Glutamatergic neuron (in vitro differentiated cells): ENCODE measurements around the gene PAX7. TPM values are rescaled to one million over a fixed set of nuclear protein-coding genes. Genes with fewer than 3 reads are reported as not detected.

ENCODE experiments used
- DNase-seq: peaks from one replicate; pipeline ENCODE4 v3.0.0; 2022
- H3K27ac Mint-ChIP-seq: one replicate; pipeline ENCODE4 v1.8.0; 2020; ENCODE audit warnings: mild to moderate bottlenecking, mixed read lengths, inconsistent platforms; ENCODE audit not compliant: unreplicated experiment
- H3K27me3 Mint-ChIP-seq: one replicate; pipeline ENCODE4 v1.8.0; 2020; ENCODE audit warnings: mild to moderate bottlenecking, moderate library complexity, mixed read lengths, inconsistent platforms; ENCODE audit not compliant: unreplicated experiment
- H3K36me3 Mint-ChIP-seq: one replicate; pipeline ENCODE4 v1.8.0; 2020; ENCODE audit warnings: mild to moderate bottlenecking, mixed read lengths, inconsistent platforms; ENCODE audit not compliant: unreplicated experiment
- H3K4me1 Mint-ChIP-seq: one replicate; pipeline ENCODE4 v1.8.0; 2020; ENCODE audit warnings: mild to moderate bottlenecking, low read depth, mixed read lengths, inconsistent platforms; ENCODE audit not compliant: unreplicated experiment
- H3K4me3 Mint-ChIP-seq: one replicate; pipeline ENCODE4 v1.8.0; 2020; ENCODE audit warnings: mild to moderate bottlenecking, mixed read lengths, inconsistent platforms; ENCODE audit not compliant: unreplicated experiment
- H3K9me3 Mint-ChIP-seq: one replicate; pipeline ENCODE4 v1.8.0; 2020; ENCODE audit warnings: mild to moderate bottlenecking, moderate library complexity, mixed read lengths, inconsistent platforms; ENCODE audit not compliant: unreplicated experiment
- total RNA-seq: library from RNA; stranded (reverse); fragmentation: NEBNext Ultra II Directional; extraction: Animal tissue kit (Norgen Biotek cat#: 25700); gene quantifications from one replicate; pipeline ENCODE4 v1.2.1, GENCODE V29; 2021; ENCODE audit not compliant: unreplicated experiment
- TF ChIP-seq, protein P1 (sequence below): fragments of 200-600 bp; sonication (generic); IDR thresholded peaks from one replicate; pipeline ENCODE4 v1.5.0; 2021; ENCODE audit not compliant: partially characterized antibody, unreplicated experiment

PAX7 gene
- total RNA-seq, 1 donor from 2014 or later: 0.07 TPM

DNA sequence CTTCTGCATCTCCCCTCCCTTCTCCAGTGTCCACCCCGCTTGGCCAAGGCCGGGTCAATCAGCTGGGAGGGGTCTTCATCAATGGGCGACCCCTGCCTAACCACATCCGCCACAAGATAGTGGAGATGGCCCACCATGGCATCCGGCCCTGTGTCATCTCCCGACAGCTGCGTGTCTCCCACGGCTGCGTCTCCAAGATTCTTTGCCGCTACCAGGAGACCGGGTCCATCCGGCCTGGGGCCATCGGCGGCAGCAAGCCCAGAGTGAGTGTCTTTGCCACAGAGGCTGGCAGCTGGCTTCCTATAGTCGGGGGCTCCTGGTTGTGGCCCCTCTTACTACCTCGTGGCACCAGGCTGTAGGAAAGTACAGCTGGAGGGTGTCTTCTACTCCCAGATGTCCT, 3.6 kb downstream of the PAX7 start:
- H3K9me3 Mint-ChIP-seq: peaks cover 17% of the 10 kb centered on the region
- H3K27ac Mint-ChIP-seq: no peak overlapping the region
- H3K27me3 Mint-ChIP-seq: peaks cover 64% of the 10 kb centered on the region
- H3K4me3 Mint-ChIP-seq: peak overlapping the region; percentile 55
- no peak for DNase-seq
- TF ChIP-seq, protein P1, sequence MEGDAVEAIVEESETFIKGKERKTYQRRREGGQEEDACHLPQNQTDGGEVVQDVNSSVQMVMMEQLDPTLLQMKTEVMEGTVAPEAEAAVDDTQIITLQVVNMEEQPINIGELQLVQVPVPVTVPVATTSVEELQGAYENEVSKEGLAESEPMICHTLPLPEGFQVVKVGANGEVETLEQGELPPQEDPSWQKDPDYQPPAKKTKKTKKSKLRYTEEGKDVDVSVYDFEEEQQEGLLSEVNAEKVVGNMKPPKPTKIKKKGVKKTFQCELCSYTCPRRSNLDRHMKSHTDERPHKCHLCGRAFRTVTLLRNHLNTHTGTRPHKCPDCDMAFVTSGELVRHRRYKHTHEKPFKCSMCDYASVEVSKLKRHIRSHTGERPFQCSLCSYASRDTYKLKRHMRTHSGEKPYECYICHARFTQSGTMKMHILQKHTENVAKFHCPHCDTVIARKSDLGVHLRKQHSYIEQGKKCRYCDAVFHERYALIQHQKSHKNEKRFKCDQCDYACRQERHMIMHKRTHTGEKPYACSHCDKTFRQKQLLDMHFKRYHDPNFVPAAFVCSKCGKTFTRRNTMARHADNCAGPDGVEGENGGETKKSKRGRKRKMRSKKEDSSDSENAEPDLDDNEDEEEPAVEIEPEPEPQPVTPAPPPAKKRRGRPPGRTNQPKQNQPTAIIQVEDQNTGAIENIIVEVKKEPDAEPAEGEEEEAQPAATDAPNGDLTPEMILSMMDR: no peak
- H3K4me1 Mint-ChIP-seq: peaks cover 39% of the 10 kb centered on the region
- no peaks in the 10 kb centered on the region for H3K36me3 Mint-ChIP-seq

DNA sequence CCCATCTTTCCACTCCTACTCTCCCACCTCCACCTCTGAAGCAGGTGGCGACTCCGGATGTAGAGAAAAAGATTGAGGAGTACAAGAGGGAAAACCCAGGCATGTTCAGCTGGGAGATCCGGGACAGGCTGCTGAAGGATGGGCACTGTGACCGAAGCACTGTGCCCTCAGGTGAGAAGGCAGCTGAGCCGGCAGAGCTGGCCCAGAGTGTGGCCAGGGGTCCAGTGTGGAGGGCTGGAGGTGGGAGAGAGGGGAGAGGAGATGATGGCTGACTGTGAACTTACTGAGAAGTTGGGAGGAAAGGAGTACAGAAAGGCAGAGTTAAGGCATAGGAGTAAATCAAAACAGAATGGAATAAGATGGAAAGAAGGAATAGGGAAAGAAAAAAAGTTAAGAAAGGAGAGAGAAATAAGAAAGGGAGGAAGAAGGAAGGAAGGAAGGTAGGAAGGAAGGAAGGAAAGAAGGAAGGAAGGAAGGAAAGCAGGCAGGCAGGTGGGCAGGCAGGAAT, 4.5 kb downstream of the PAX7 start:
- DNase-seq: no peak
- peaks cover 40% of the 10 kb centered on the region for H3K4me1 Mint-ChIP-seq
- peaks cover 68% of the 10 kb centered on the region for H3K27me3 Mint-ChIP-seq
- H3K36me3 Mint-ChIP-seq: no peaks in the 10 kb centered on the region
- H3K4me3 Mint-ChIP-seq: no peak overlapping the region
- H3K27ac Mint-ChIP-seq: no peak overlapping the region
- TF ChIP-seq, protein P1: no peak
- peaks cover 19% of the 10 kb centered on the region for H3K9me3 Mint-ChIP-seq

DNA sequence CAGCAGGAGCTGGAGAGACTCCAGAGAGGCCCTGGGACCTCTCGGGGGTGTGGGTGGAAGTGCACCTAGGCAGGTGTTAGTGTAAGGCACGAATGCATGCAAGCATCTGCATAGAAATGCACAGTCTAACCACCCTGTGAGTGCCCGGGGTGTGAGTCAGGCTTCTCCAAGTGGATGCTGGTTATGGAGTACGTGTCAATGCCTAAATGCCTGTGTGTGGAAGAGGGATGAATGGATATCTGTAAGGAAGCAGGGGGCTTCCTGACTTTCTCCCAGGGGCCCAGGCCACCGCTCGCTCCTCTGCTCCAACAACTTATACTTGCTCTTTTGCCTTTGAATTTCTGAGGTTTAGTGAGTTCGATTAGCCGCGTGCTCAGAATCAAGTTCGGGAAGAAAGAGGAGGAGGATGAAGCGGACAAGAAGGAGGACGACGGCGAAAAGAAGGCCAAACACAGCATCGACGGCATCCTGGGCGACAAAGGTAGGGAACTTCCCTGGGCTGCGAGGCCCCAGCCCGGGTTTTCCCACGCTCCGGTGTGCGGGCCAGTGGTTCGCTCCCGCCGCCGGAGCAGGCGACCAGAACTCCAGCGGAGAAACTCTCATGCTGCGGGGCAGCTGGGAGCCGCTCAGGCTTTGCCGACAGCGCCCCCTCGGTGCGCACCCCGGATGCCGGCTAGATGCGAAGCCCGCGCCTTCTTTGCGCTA, 5.4 kb downstream of the PAX7 start:
- peak; percentile 71 for DNase-seq

DNA sequence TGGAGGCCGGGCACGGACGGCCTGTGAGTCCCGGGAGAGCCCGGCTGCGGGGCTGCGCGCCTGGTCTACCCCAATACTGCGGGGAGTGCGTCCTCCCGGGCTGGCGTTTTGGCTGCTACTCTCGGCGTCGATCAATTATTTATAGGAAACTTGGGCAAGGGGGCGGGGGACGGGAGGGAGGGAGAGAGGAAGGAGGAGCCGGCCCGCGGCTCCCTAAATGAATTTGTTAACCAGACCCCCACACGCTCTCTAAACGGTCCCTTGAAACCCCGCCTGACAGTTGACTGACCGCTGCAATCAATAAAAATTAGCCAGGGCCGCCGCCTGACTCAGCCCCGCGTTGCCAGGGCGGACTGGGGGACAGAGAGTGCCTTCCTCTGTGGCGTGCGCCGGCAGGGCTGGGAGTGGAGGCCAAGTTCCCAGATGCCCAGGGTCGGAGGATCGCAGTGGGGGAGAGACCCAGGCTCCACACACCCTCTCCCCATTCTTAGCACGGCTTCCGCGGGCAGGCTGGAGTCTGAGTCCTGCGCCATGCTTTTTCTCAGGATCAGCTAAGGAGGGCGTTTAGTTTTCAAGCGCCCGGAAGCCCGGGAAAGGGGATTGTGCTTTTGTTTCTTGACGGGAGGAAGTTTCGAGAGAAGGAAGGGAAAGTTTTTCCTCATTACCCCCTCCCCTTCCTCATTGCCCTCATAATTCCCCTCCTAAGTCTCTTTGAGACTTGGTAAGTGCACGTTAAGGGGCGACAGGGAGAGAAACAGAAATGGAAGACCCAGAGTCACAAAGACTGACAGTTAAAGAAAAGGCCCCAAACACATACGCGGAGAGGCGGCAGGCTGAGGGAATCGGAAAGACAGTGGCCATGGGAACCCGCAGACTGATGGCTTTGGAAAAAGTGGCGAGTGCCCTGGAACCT, 6.2 kb downstream of the PAX7 start:
- peak overlapping the region; percentile 20 for H3K4me3 Mint-ChIP-seq
- H3K9me3 Mint-ChIP-seq: peaks cover 20% of the 10 kb centered on the region
- no peak overlapping the region for H3K27ac Mint-ChIP-seq
- H3K27me3 Mint-ChIP-seq: peaks cover 75% of the 10 kb centered on the region
- H3K36me3 Mint-ChIP-seq: no peaks in the 10 kb centered on the region
- DNase-seq: peak; percentile 76
- TF ChIP-seq, protein P1: no peak
- H3K4me1 Mint-ChIP-seq: peaks cover 40% of the 10 kb centered on the region

More for the DNA sequence above, 5.4 kb downstream of the PAX7 start:
- Mint-ChIP-seq H3K36me3 (no peaks in the 10 kb centered on the region), H3K9me3 (peaks cover 20% of the 10 kb centered on the region), H3K4me3 (peak overlapping the region; percentile 22), H3K27ac (no peak overlapping the region), H3K27me3 (peaks cover 74% of the 10 kb centered on the region), H3K4me1 (peaks cover 40% of the 10 kb centered on the region)
- TF ChIP-seq, protein P1: peak; percentile 39

DNA sequence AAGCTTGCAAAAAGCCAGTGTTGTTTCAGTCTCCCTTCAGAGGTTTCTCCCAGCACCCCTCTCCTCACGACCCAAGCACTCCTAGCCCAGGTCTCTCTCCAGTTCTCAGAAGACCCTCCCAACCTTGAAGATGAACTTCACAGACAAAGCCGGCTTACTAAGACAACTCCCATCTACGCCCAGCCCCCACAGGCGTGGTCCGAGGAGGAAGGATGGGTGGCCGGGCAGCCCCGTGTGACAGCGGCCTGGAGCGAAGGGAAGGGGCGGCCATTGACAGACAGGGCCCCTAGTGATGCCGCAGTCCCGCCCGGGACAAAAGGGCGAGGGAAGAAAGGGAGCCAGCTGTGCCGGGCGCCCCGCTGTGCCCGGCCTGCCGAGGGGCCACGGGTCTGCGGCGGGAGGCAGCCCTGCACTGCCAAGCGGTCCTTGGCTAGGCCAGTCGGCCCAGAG, 6.9 kb downstream of the PAX7 start:
- no peak for DNase-seq
- no peaks in the 10 kb centered on the region for H3K36me3 Mint-ChIP-seq
- peaks cover 74% of the 10 kb centered on the region for H3K27me3 Mint-ChIP-seq
- no peak overlapping the region for H3K27ac Mint-ChIP-seq
- H3K4me1 Mint-ChIP-seq: peaks cover 39% of the 10 kb centered on the region
- H3K9me3 Mint-ChIP-seq: peaks cover 20% of the 10 kb centered on the region
- TF ChIP-seq, protein P1: no peak
- no peak overlapping the region for H3K4me3 Mint-ChIP-seq
